Prostate gland (tissue), 2 donors: ENCODE measurements around the gene CTNNA3.

ENCODE experiments used
- POLR2A ChIP-seq: fragments of 450-650 bp; IDR thresholded peaks from one replicate; pipeline ENCODE4 v1.6.1; 2016; ENCODE audit warnings: antibody characterized with exemption, mild to moderate bottlenecking
- POLR2AphosphoS5 ChIP-seq: sonication (generic); formaldehyde crosslinking; IDR thresholded peaks from one replicate; pipeline ENCODE4 v1.6.1; 2017; ENCODE audit warnings: antibody characterized with exemption
- TF ChIP-seq, protein P1 (sequence below), 4 experiments: fragments of 200-600 bp in 2 of 4; fragments of 450-650 bp in 2 of 4; sonication (generic) in 2 of 4; IDR thresholded peaks; 1 replicate in 3 of 4; 2 replicates in 1 of 4; pipeline ENCODE4 v1.5.1; 2016 to 2019; ENCODE audit warnings: antibody characterized with exemption in 4 of 4, mild to moderate bottlenecking in 2 of 4, moderate library complexity in 2 of 4

DNA sequence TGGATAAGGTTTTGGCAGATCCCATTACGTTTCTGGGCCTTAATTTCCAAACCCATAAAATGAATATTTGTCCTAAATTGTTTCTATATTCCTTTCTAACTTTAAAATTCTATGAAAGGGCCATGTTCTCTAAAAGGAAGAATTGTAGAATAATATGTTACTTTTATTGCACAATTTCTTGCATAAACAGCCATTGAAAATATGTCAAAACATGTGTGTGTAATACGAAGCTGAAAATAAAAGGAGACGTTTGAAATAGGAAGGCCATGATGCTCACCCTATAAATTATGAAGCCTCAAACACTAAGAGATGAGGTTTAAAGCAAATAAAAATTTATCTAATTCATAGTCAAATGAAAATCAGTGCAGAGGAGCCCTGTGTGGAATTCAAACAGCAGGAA, 915.2 kb downstream of the CTNNA3 start:
- TF ChIP-seq, protein P1, sequence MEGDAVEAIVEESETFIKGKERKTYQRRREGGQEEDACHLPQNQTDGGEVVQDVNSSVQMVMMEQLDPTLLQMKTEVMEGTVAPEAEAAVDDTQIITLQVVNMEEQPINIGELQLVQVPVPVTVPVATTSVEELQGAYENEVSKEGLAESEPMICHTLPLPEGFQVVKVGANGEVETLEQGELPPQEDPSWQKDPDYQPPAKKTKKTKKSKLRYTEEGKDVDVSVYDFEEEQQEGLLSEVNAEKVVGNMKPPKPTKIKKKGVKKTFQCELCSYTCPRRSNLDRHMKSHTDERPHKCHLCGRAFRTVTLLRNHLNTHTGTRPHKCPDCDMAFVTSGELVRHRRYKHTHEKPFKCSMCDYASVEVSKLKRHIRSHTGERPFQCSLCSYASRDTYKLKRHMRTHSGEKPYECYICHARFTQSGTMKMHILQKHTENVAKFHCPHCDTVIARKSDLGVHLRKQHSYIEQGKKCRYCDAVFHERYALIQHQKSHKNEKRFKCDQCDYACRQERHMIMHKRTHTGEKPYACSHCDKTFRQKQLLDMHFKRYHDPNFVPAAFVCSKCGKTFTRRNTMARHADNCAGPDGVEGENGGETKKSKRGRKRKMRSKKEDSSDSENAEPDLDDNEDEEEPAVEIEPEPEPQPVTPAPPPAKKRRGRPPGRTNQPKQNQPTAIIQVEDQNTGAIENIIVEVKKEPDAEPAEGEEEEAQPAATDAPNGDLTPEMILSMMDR (IDR thresholded peaks at IDR 0.05), result no peak
- TF ChIP-seq POLR2A, result no peak
- TF ChIP-seq POLR2AphosphoS5, result no peak
